Adrenal gland (tissue), 5 donors: ENCODE data around the gene DUSP7.

Source experiments
- CTCF ChIP-seq, 6 experiments: fragments of 450-650 bp in 4 of 6; fragments of 200-600 bp in 2 of 6; sonication (generic) in 1 of 6; IDR thresholded peaks; 1 replicate in 5 of 6; 2 replicates in 1 of 6; pipeline versions ENCODE4 v1.5.1 to v1.8.0; 2016 to 2021; ENCODE audit warnings: antibody characterized with exemption in 6 of 6, mild to moderate bottlenecking in 2 of 6, moderate library complexity in 1 of 6
- POLR2A ChIP-seq, 2 donors: fragments of 450-650 bp; IDR thresholded peaks; one replicate each; pipeline ENCODE4 v1.6.1; 2017; ENCODE audit warnings: antibody characterized with exemption in 2 of 2, mild to moderate bottlenecking in 2 of 2, moderate library complexity in 1 of 2
- donor health status: DM: no; HTN: no; CAD: no.

DNA sequence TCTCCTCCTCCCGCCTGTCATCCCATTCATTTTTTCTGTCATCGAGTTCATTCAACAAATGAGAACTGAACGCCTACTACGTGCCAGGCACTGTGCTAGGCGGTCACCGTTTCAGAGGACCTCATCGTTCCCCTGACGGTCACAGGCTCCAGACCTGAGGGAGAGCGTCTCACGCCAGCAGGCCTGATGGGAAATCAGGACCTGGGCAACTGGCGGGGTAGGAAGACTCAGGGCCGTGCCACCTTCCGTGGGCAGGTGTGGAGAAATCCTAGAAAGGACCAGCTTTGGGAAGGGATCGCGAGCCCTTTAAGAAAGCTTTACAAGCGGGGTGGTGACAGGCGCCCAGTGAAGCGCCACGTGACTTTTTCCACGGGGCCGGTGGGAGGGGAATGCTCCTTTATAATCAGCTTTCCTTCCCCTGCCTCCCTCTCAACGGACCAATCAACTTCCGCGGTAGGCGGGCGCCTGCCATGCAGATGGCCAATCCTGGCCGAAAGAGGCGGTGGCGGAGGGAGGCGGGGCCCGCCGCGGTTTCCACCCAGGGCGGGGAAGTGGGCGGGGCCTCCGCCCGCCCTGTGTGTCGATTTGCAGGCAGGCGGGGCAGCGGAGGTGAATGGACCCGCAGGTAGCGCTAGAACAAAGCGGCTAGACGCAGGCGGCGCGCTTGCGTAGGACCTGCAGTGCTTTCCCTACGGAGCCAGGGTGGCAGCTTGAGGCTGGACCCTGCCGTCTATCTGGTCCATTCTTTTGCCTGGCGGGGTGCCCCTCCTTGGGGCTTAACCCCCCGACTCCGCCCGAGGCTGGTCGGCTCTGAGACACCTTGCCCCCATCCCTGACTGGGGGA lies 819 bp upstream of the DUSP7 start:
- TF ChIP-seq CTCF (IDR thresholded peaks at IDR 0.05) = no peak
- TF ChIP-seq POLR2A (IDR thresholded peaks at IDR 0.05) = peak in 1 of 2 donors; percentile 68
